Activated CD4-positive, CD25-positive, alpha-beta regulatory T cell (primary cell): Measurements from ENCODE around the gene CSF2.

Source experiments
- DNase-seq, 4 experiments: peaks; one replicate each; lab custom pipeline; 2025; lab: John Stamatoyannopoulos, UW

Gene CSF2

DNA sequence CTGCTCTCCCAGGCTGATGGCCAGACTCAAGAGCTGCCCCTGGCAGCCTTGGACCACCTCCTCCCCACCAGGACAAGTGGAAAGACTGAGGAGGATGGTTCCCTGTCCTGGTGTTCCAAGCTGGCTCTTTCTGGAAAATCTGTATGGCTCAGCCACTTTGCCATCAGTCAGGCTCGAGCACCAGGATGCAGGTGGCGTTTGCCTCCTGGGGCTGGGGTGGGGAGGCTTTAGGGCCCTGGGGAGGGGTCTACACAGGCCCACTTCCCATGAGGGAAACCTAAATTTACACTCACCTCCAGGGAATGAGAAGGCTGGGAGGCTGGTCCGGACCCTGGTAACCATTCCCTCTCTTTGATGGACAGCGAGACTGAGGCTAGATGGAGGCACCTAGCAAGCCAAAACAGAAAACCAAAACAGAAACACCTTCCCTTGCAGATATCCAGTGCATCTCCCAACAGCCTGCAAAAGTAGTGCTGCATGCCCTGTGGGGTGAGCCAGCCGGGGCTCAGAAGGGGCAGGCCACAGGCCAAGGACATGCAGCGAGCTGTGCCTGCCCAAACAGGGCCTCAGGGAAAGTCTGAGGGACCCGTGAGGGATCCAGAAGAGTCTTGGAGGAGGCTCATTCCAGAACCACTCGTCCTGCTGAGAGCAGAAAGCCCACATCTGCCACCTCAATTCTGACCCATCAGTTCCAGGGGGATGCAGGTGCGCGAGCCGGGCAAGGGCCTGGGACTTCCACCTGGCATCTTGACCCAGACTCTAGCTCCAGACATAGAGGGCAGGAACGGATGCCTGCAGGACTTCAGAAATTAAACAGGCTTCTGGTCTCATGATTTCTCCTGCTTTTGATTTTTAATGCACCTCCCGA is 5.4 kb upstream of the CSF2 start:
- no peak for DNase-seq

DNA sequence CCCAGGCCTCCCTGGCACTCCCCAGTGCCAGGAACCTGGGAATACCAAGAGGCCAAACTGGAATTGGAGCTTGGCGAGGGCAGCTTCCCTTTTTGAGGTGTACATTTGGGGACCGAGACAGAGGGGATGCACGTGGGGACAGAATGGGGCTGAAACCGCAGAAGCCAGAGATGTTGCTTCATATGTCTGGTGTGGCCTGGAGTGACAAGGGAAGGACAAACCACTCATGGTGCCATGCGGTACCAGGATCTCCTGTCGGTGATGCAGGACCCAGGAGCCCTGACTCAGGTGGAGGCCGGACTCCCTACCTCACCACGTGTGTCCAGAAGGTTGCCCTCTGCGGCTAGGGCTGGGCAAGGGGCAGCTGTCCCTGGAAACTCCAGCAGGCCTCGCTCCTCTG is 4.0 kb upstream of the CSF2 start:
- DNase-seq = no peak

DNA sequence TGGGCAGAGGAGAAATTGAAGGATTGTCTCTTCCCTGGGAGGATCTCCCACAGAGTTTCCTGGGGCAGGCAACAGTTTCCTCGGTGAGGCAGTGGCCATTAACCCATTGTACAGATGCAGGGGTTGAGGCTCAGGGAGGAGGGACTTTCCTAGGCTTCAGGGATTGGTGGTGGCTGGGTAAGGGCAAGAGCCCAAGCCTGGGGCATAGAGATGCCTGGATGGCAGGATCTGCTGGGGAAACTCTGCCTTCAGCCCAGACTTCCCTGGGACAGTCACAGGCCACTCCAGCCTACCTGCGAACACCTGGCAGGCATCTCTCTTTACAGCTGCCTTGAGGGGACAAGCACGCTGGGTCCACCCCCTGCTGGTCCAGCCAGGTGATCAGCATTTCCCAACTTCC is 3.6 kb upstream of the CSF2 start:
- no peak for DNase-seq

DNA sequence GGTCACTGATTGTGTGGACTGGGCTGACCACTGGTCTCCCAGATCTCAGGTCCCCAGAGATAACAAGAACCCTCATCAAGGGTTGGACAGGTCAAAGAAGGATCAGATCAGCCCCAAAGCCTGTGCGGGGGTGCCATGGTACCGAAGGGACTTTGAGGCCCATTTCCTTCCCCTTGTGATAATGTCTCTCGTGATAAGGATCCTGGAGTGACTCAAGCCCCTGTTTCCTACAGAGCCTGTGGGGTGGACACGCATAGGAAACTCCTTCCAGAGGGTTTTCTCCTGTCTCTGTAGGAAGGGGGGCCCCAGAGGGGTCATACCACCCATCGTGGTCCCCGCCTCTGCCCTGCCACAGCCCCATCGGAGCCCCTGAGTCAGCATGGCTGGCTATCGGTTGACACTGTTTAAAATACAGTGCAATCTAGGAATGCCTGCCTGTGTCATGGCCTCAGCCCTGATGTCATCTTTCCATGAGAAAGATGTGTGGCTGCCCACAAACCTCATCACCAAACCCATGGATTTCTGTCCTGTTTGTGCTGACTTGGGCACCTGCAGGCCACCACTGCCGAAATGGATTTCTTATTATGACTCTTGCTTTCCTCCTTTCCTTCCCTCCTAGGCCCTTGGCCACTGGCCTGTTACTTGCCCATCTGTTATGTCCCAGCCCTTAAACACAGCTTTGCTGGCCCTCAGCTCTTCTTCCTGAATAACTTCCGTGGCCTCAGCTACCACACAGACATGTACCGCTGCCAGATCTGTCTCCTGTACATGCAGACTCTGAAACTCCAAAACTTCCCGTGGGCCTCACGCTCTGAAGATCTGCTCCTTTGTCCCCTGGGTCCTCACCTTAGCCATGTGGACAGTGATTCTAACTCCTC is 2.9 kb upstream of the CSF2 start:
- no peak for DNase-seq

DNA sequence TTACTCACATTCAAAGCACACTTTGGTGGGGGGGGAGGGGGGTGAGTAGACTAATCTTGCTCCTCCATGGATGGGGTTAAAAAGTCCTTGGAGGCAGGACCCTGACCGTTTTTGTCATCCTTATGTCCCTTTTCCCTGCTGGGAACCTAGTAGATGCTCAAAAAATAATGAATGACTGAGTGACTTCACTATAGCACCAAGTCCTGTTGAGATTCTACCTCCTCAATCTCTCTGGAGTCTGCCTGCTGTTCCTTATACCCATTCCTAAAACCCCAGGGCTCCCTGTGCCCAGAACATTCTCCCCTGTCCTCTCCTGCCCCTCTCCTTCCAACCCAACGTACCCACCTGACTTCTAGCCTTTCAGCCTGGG is 2.3 kb upstream of the CSF2 start:
- DNase-seq = no peak

DNA sequence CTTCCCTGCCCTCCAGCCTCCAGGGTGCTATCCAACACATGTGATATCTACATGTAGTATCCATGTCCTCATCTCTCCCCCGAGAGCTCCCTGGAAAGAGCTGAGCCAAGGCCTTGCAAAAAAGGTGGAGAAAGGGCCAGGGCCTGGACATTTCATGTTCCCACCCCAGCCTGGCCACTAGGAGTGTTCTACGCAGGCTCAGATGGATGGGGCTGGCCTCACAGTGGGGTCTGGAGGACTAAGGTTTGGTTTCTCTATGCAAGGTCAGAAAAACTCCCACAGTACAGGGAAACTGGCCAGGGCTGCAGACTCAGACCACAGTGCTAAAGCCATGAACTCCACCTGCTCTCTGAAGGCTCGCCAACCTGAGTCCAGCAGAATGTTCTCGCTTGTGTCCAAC is 1.5 kb upstream of the CSF2 start:
- DNase-seq = no peak

DNA sequence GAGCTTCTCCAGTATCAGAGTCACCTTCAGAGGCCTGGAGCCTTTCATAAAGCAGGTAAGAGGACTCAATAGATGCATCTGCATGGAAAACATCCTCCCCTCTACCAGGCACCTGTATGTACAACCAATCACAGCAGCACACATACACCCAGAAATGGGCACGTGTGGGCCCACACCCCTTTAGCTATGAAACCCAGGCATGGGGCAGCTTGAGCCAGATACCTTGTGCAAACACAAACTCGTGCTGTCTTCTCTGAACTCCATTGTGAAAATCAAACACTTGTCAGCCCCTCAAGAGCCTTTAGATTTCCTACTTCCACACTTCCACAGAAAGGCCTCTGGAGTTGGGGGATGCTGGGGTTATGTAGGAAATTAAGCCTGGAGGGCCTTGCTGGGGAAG is 1.1 kb upstream of the CSF2 start:
- no peak for DNase-seq

DNA sequence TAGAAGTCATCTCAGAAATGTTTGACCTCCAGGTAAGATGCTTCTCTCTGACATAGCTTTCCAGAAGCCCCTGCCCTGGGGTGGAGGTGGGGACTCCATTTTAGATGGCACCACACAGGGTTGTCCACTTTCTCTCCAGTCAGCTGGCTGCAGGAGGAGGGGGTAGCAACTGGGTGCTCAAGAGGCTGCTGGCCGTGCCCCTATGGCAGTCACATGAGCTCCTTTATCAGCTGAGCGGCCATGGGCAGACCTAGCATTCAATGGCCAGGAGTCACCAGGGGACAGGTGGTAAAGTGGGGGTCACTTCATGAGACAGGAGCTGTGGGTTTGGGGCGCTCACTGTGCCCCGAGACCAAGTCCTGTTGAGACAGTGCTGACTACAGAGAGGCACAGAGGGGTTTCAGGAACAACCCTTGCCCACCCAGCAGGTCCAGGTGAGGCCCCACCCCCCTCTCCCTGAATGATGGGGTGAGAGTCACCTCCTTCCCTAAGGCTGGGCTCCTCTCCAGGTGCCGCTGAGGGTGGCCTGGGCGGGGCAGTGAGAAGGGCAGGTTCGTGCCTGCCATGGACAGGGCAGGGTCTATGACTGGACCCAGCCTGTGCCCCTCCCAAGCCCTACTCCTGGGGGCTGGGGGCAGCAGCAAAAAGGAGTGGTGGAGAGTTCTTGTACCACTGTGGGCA is 642 bp downstream of the CSF2 start:
- DNase-seq = no peak

DNA sequence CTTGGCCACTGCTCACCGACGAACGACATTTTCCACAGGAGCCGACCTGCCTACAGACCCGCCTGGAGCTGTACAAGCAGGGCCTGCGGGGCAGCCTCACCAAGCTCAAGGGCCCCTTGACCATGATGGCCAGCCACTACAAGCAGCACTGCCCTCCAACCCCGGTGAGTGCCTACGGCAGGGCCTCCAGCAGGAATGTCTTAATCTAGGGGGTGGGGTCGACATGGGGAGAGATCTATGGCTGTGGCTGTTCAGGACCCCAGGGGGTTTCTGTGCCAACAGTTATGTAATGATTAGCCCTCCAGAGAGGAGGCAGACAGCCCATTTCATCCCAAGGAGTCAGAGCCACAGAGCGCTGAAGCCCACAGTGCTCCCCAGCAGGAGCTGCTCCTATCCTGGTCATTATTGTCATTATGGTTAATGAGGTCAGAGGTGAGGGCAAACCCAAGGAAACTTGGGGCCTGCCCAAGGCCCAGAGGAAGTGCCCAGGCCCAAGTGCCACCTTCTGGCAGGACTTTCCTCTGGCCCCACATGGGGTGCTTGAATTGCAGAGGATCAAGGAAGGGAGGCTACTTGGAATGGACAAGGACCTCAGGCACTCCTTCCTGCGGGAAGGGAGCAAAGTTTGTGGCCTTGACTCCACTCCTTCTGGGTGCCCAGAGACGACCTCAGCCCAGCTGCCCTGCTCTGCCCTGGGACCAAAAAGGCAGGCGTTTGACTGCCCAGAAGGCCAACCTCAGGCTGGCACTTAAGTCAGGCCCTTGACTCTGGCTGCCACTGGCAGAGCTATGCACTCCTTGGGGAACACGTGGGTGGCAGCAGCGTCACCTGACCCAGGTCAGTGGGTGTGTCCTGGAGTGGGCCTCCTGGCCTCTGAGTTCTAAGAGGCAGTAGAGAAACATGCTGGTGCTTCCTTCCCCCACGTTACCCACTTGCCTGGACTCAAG is 1.5 kb downstream of the CSF2 start:
- no peak for DNase-seq

DNA sequence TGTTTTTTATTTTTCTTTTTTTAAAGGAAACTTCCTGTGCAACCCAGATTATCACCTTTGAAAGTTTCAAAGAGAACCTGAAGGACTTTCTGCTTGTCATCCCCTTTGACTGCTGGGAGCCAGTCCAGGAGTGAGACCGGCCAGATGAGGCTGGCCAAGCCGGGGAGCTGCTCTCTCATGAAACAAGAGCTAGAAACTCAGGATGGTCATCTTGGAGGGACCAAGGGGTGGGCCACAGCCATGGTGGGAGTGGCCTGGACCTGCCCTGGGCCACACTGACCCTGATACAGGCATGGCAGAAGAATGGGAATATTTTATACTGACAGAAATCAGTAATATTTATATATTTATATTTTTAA is 2.1 kb downstream of the CSF2 start:
- DNase-seq = no peak

DNA sequence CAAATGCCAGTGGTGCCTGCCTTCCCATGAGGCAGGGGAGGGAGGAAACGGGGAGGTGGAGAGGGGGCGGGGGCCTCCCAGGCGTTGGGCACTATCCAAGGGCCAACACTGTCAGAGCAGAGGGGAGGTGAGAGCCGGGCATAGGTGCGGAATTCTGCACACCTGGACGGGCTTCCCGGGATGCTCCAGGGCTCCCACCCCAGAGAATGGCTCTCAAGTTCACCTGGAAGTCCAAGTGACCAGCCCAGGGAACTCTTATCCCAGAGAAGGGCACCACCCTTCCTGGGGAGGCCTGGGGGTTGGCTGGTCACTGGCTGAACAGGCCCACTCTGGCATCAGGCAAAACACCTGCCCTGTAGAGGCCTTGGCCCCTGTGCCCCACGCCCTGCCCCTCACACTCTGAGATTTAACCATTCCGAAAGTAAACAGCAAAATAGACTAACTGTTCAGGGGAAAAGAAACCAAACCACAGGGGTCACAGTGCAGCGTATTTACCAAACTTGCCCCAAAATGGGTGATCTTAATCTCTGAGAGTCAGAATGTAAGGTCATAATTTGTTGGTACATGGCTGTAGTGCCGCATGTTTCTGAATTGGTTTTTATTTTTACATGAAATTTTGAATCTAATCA is 2.7 kb downstream of the CSF2 start:
- DNase-seq = no peak

DNA sequence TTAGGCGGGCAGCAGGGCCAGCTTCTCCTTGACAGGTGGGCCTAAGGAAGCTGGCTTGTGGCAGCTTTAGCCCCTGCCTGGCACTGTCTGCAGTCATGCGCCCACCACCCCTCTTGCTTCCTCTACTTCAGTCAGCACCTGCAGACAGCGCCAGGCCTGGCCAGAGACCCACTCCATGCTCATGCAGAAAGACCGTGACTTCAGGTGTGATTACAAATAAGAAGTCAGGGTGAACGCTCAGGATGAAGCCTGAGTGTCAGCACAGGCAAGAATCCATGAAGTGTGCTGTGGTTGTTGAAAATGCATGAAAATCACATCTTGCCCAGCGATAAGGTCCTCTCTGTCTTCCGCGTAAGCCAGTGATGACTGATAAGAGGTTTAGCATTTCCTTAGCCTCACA is 3.4 kb downstream of the CSF2 start:
- DNase-seq = no peak

DNA sequence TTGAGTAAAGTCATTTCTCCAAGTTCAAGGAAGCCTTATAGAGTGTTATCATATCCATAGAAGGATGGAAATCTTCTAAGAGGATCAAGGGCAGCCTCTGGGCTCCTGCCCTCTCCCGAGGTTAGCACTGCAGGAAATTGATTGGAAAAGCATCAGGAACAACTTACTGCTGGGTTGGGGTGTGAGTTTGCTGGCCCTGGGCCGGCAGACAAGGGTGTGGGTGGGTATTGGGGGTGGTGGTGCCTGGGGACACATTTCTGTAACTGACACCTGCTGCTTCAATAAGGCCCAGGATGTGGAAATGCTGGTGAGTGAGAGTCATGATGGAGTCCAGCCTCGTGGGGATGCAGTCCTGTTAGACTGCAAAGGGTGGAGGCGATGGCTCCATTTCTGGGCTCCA is 5.5 kb downstream of the CSF2 start:
- no peak for DNase-seq

DNA sequence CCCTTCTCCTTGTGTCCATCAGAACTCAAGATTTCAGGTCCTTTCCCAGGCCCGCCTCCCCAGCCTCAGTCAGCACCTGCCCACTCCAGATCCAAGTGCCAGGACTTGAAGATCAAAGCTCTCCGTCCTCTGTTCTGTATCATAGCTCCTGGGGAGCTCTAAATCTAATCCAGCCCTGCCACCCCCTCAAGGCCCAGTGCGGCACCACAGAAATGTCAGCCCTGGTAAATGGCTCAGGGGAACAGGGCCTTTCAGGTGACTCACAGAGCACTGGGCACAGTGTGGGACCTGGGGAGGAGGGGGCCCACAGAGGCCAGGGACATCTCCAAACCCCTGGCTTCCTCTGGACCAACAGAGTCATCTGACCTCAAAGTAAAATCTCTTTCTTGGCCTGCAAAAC is 6.0 kb downstream of the CSF2 start:
- DNase-seq = no peak

DNA sequence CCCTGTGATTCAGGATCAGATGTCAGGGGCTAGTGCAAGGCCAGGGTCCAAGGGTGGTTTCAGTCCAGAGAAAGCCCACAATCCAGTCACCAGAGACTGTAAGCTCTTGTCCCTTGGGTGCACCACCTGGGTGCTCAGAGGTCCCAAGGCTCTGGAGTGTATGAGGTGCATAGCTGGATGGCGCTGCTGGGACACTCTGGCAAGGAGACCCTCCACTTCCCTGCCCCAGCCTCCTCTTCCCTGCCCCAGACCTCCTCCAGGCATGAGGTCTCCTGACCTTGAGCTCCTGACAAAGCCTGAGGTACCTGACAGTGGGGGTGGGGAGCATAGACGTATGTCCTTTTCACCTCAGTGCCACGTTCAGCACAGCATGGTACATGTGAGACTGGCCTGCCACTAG is 7.0 kb downstream of the CSF2 start:
- no peak for DNase-seq

DNA sequence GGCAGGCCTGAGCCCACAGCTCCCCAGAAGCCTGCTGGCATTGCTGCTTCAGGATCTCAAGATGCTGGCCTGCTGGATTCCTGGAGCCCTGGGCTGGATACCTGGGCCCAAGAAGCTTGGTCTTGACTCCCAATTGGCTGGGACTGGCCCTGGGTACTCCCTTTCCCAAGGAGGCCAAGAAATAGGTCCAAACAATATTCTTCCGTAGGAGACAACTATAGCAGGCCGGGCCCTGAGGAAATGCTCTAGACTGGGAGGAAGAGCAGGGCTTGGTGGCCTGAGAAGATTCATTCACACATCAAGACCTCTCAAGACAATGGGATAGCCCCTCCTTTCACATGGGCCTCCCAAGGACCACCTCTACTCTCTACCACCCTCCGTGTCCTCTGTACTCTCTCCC is 7.9 kb downstream of the CSF2 start:
- DNase-seq = no peak

DNA sequence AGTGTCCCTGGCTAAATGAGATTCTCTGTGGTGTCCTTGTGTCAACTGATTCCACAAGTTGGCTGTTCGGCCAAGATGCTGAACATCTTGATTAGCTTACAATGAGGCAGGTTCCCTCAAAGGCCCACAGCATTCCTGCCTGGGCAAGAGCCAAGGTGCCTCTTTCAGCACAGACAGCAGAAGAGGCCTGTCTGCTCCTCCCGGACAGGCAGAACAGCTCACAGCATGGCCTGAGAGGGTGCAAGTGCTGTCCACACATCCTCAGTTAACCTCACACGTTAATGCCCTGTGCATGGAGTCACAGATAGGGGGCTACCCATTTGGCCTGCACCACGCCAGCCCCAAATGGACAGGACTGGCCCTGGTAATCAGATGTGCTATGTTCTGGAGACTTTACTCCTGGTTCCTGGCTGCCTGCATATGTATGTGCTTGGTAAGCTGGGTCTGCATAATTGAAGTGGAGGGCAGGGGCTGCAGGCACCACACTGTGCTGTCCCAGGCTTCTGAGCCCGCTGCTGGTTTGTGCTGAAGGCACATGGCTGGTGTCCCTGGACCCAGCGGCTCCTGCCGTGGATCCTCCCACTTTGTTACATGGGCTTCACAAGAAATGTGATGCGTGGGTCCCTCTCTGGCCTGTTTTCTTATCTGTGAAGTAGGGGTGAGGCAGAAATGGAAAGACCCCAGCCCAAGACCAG is 8.9 kb downstream of the CSF2 start:
- no peak for DNase-seq

DNA sequence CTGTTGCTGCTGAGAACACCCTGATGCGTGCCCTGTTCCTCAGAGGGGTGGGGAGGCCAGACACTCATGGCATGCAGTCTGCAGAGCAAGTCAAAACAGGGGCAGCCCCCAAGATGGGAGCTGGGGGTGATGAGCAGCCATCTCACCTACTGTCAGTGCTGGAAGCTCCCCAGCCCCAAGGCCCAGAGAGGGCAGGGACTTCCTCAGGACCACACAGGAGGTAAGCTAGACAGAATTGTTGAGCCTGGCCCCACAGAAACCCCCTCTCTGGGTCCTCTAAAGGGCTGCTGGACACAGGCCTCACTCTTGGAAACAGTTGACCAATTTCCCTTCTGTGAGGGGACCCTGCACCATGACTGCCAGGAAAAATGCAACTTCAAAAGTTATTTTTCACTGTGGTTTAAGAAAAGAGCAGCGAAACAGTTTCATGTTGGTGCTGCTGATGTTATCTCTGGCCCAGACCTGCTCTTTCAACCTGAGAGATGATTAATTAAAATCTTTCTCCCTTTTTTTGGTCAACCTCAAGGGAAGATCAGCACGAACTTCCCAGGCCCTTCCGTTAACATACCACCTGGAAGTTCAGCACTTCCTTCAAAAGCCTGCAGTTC is 9.6 kb downstream of the CSF2 start:
- DNase-seq = no peak

DNA sequence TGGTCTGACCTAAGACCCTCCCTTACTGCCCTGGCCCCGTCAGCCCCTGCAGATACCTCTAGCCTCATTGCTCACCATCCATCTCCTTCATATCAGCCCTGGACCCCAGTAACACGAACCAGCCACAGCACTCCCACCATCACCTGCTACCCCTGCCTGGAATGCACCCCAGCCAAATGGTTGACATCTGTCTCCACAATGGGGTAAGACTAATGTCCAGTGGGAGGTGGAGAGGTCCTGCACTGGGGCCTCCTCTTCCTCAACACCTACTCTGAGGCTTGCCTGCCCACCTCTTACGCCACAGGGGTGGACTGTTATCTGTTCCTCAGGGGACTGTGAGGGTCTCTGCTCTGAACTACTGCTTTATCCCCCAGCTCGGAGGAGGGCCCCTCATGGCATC is 12.1 kb downstream of the CSF2 start:
- no peak for DNase-seq

DNA sequence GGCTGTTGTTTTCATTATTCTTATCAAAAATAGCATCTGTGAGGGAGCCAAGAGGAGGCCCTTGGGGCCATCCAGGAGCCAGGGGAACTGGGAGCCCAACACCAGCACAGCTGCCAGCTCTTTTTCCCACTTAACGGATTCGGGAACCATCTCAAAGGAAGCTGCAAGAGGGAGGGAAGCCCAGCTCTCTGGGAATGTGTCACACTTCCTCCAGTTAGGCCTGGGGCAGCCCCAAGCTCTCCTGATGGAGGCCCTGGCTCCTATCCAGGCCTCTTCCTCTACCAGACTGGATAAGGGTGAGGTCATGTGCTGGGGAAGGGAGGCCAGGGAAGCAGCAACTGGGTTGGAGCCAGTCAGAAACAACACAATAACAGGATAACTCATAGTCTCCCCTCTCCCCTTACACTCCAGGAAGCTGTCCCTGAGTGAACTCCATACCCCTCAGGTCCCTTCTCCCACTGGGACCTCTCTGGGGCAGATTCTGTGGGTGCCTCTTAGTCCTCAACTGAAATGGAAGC is 12.7 kb downstream of the CSF2 start:
- no peak for DNase-seq
